Loucy (cell line): Measurements from ENCODE around the gene PPIP5K1.

Experiments
- H2AFZ ChIP-seq: fragments of 200-600 bp; sonication (generic); 2 replicates; pipeline ENCODE4 v1.6.0; 2016; ENCODE audit warnings: antibody characterized with exemption, mild to moderate bottlenecking, low read length, moderate library complexity
- H3F3A ChIP-seq: fragments of 200-600 bp; 2 replicates; pipeline ENCODE4 v1.6.0; 2016; ENCODE audit warnings: antibody characterized with exemption, low read depth, mild to moderate bottlenecking
- H3K27me3 ChIP-seq: fragments of 200-600 bp; sonication (generic); 2 replicates; pipeline ENCODE4 v1.6.1; 2014; ENCODE audit warnings: low read length, mild to moderate bottlenecking; ENCODE audit not compliant: insufficient read depth, poor library complexity, severe bottlenecking
- H3K36me3 ChIP-seq: fragments of 200-600 bp; sonication (generic); 2 replicates; pipeline ENCODE4 v1.6.1; 2016; ENCODE audit warnings: low read length; ENCODE audit not compliant: insufficient read depth
- H3K4me1 ChIP-seq: fragments of 200-600 bp; sonication (generic); 2 replicates; pipeline ENCODE4 v1.5.1; 2014; ENCODE audit warnings: low read length, mild to moderate bottlenecking; ENCODE audit not compliant: insufficient read depth, poor library complexity, severe bottlenecking
- H3K4me2 ChIP-seq: fragments of 200-600 bp; sonication (generic); 2 replicates; pipeline ENCODE4 v1.6.0; 2014; ENCODE audit warnings: antibody characterized with exemption, low read length, low read depth, mild to moderate bottlenecking; ENCODE audit not compliant: poor library complexity, severe bottlenecking
- H3K4me3 ChIP-seq: fragments of 200-600 bp; sonication (generic); 2 replicates; pipeline ENCODE4 v1.5.1; 2014; ENCODE audit warnings: low read length, mild to moderate bottlenecking, mixed read lengths; ENCODE audit not compliant: poor library complexity, severe bottlenecking
- H3K79me2 ChIP-seq: fragments of 200-600 bp; sonication (generic); 2 replicates; pipeline ENCODE4 v1.6.1; 2014; ENCODE audit warnings: low read length; ENCODE audit not compliant: insufficient read depth
- H3K9ac ChIP-seq: fragments of 200-600 bp; sonication (generic); 2 replicates; pipeline ENCODE4 v1.6.0; 2014; ENCODE audit warnings: mild to moderate bottlenecking, low read depth, low read length, moderate library complexity; ENCODE audit not compliant: poor library complexity, severe bottlenecking
- H3K9me2 ChIP-seq: fragments of 200-600 bp; sonication (generic); replicated peaks from 2 replicates; pipeline ENCODE4 v1.6.1; 2016; ENCODE audit warnings: low read depth, low read length, mixed read lengths
- H3K9me3 ChIP-seq: fragments of 200-600 bp; sonication (generic); 2 replicates; pipeline ENCODE4 v1.6.1; 2014; ENCODE audit warnings: mild to moderate bottlenecking, antibody characterized with exemption, low read length, low read depth; ENCODE audit not compliant: insufficient read depth
- H4K20me1 ChIP-seq: fragments of 200-600 bp; sonication (generic); 2 replicates; pipeline ENCODE4 v1.6.0; 2014; ENCODE audit warnings: antibody characterized with exemption, low read length, mild to moderate bottlenecking; ENCODE audit not compliant: insufficient read depth, poor library complexity, severe bottlenecking
- CTCF ChIP-seq: fragments of 200-600 bp; sonication (generic); conservative IDR thresholded peaks from 2 replicates; pipeline ENCODE4 v1.5.1; 2014; ENCODE audit warnings: mild to moderate bottlenecking, antibody characterized with exemption, low read length
- EZH2phosphoT487 ChIP-seq: fragments of 200-600 bp; IDR thresholded peaks from 2 replicates; pipeline ENCODE4 v1.6.1; 2018; ENCODE audit warnings: antibody characterized with exemption, mild to moderate bottlenecking, moderate library complexity, borderline replicate concordance

Gene PPIP5K1

GRCh38 chr15:43519196-43519595 is 70.8 kb downstream of the PPIP5K1 start:
- no peaks in the 10 kb centered on the region for H4K20me1 ChIP-seq
- no peaks in the 10 kb centered on the region for H3K9me3 ChIP-seq
- H3K9ac ChIP-seq, result peak overlapping the region; percentile 64
- no peaks in the 10 kb centered on the region for H3K27me3 ChIP-seq
- H2AFZ ChIP-seq, result peak overlapping the region; percentile 73; the same call in 1 of the 2 replicates
- H3K4me3 ChIP-seq, result peak overlapping the region; percentile 80
- H3K36me3 ChIP-seq, result no peaks in the 10 kb centered on the region; the same call in 1 of the 2 replicates
- no peaks in the 10 kb centered on the region for H3K79me2 ChIP-seq
- H3K9me2 ChIP-seq, result no peaks in the 10 kb centered on the region
- H3K4me2 ChIP-seq, result peak overlapping the region; percentile 90
- H3K4me1 ChIP-seq, result peaks cover 46% of the 10 kb centered on the region
- TF ChIP-seq EZH2phosphoT487 (no peak), CTCF (no peak)
- no peaks in the 10 kb centered on the region for H3F3A ChIP-seq

- Histone ChIP-seq H3K4me2 (peak overlapping the region; percentile 90), H3K4me1 (peaks cover 55% of the 10 kb centered on the region), H2AFZ (peak overlapping the region; percentile 73), H3F3A (no peaks in the 10 kb centered on the region), H3K79me2 (no peaks in the 10 kb centered on the region), H4K20me1 (no peaks in the 10 kb centered on the region), H3K36me3 (no peaks in the 10 kb centered on the region; the same call in 1 of the 2 replicates), H3K9me3 (no peaks in the 10 kb centered on the region), H3K9ac (peak overlapping the region; percentile 64), H3K27me3 (no peaks in the 10 kb centered on the region), H3K4me3 (peak overlapping the region; percentile 80), H3K9me2 (no peaks in the 10 kb centered on the region)
- TF ChIP-seq CTCF, result no peak
- TF ChIP-seq EZH2phosphoT487, result no peak
Observed at GRCh38 chr15:43518197-43518761, 71.7 kb downstream of the PPIP5K1 start.

GRCh38 chr15:43517354-43518196 is 72.4 kb downstream of the PPIP5K1 start, which contains the start of gene MAP1A:
Gene MAP1A, plus strand, starts transcription at chr15:43517608. Its CDS starts 3,866 bp downstream, at chr15:43521474.
- Histone ChIP-seq H3K9ac (peak within 1 kb of the TSS; percentile 64), H3K9me2 (no peaks in the 10 kb centered on the region), H3K79me2 (no peaks in the 10 kb centered on the region), H3K4me2 (peak within 1 kb of the TSS; percentile 90), H3K36me3 (no peaks in the 10 kb centered on the region; the same call in 1 of the 2 replicates), H3K9me3 (no peaks in the 10 kb centered on the region), H3K4me1 (peaks cover 56% of the 10 kb centered on the region), H2AFZ (peak within 1 kb of the TSS; percentile 73), H4K20me1 (no peaks in the 10 kb centered on the region), H3K4me3 (peak within 1 kb of the TSS; percentile 80), H3F3A (no peaks in the 10 kb centered on the region), H3K27me3 (no peaks in the 10 kb centered on the region)
- TF ChIP-seq CTCF (no peak), EZH2phosphoT487 (no peak)
